GM23338 (cell line): ENCODE results near the gene KDM4B. TPM values are rescaled to one million over a fixed set of nuclear protein-coding genes. Genes with fewer than 3 reads are reported as not detected.

ENCODE experiments used
- ATAC-seq: fragments of 200-7000 bp; cut with Tn5 transposase; 3 replicates; pipeline ENCODE4 v1.9.1; 2020
- DNase-seq: peaks from one replicate; pipeline ENCODE4 v3.0.0-alpha.2; 2015; ENCODE audit warnings: low spot score
- H2AFZ ChIP-seq: fragments of 200-600 bp; sonication (generic); 2 replicates; pipeline ENCODE4 v1.8.0; 2016; ENCODE audit warnings: antibody characterized with exemption, mild to moderate bottlenecking, moderate library complexity
- H3F3A ChIP-seq: fragments of 200-600 bp; sonication (generic); replicated peaks from 2 replicates; pipeline ENCODE4 v1.8.0; 2017; ENCODE audit warnings: antibody characterized with exemption, mixed run types, low read depth
- H3K27ac ChIP-seq: fragments of 200-600 bp; sonication (generic); 2 replicates; pipeline ENCODE4 v1.6.1; 2016; ENCODE audit warnings: low read depth
- H3K27me3 ChIP-seq: fragments of 200-600 bp; sonication (generic); 2 replicates; pipeline ENCODE4 v1.8.0; 2016; ENCODE audit warnings: mild to moderate bottlenecking, mixed run types, moderate library complexity; ENCODE audit not compliant: insufficient read depth
- H3K36me3 ChIP-seq: fragments of 200-600 bp; sonication (generic); 2 replicates; pipeline ENCODE4 v1.8.0; 2016; ENCODE audit warnings: mild to moderate bottlenecking; ENCODE audit not compliant: insufficient read depth
- H3K4me1 ChIP-seq: fragments of 200-600 bp; sonication (generic); 2 replicates; pipeline ENCODE4 v1.8.0; 2016; ENCODE audit warnings: mild to moderate bottlenecking, moderate library complexity; ENCODE audit not compliant: insufficient read depth
- H3K4me2 ChIP-seq: fragments of 200-600 bp; sonication (generic); 2 replicates; pipeline ENCODE4 v1.7.1; 2017; ENCODE audit warnings: mixed run types
- H3K4me3 ChIP-seq: fragments of 200-600 bp; sonication (generic); 2 replicates; pipeline ENCODE4 v1.6.1; 2016; ENCODE audit warnings: mixed run types
- H3K79me2 ChIP-seq: fragments of 200-600 bp; sonication (generic); replicated peaks from 2 replicates; pipeline ENCODE4 v1.8.0; 2017; ENCODE audit warnings: mild to moderate bottlenecking; ENCODE audit not compliant: insufficient read depth
- H3K9me2 ChIP-seq: fragments of 200-600 bp; sonication (generic); 2 replicates; pipeline ENCODE4 v1.8.0; 2017; ENCODE audit not compliant: insufficient read depth
- H4K20me1 ChIP-seq: fragments of 200-600 bp; sonication (generic); replicated peaks from 2 replicates; pipeline ENCODE4 v1.8.0; 2017; ENCODE audit warnings: mild to moderate bottlenecking; ENCODE audit not compliant: insufficient read depth
- H3K27ac Mint-ChIP-seq: 2 replicates; pipeline ENCODE4 v1.8.0; 2020; ENCODE audit warnings: inconsistent platforms, mild to moderate bottlenecking, moderate library complexity, mixed read lengths
- H3K27me3 Mint-ChIP-seq: 3 replicates; pipeline ENCODE4 v1.8.0; 2022; ENCODE audit warnings: low read depth, mild to moderate bottlenecking, moderate library complexity, mixed read lengths, inconsistent platforms; ENCODE audit not compliant: insufficient read depth, poor library complexity
- H3K36me3 Mint-ChIP-seq: 3 replicates; pipeline ENCODE4 v1.8.0; 2021; ENCODE audit warnings: low read depth, mild to moderate bottlenecking, inconsistent platforms, moderate library complexity, mixed read lengths
- H3K4me1 Mint-ChIP-seq: 3 replicates; pipeline ENCODE4 v1.8.0; 2020; ENCODE audit warnings: mild to moderate bottlenecking, inconsistent platforms, mixed read lengths
- H3K4me3 Mint-ChIP-seq: 3 replicates; pipeline ENCODE4 v1.8.0; 2021; ENCODE audit warnings: moderate library complexity, mild to moderate bottlenecking, inconsistent platforms, mixed read lengths
- H3K9me3 Mint-ChIP-seq: 3 replicates; pipeline ENCODE4 v1.8.0; 2020; ENCODE audit warnings: moderate library complexity, mild to moderate bottlenecking, inconsistent platforms, mixed read lengths
- EZH2 ChIP-seq: fragments of 200-600 bp; sonication (generic); IDR thresholded peaks from one replicate; pipeline ENCODE4 v1.8.0; 2017; ENCODE audit warnings: antibody characterized with exemption, mild to moderate bottlenecking, low read depth; ENCODE audit not compliant: unreplicated experiment
- JUNB ChIP-seq: IDR thresholded peaks from one replicate; pipeline ENCODE4 v1.6.1; 2016; ENCODE audit warnings: antibody characterized with exemption; ENCODE audit not compliant: unreplicated experiment
- NANOG ChIP-seq: IDR thresholded peaks from 2 replicates; pipeline ENCODE4 v1.6.1; 2016; ENCODE audit warnings: antibody characterized with exemption, borderline replicate concordance
- POLR2AphosphoS5 ChIP-seq: IDR thresholded peaks from 2 replicates; pipeline ENCODE4 v1.6.1; 2016; ENCODE audit warnings: antibody characterized with exemption, low read depth
- STAT1 ChIP-seq: IDR thresholded peaks from one replicate; pipeline ENCODE4 v1.6.1; 2016; ENCODE audit warnings: antibody characterized with exemption; ENCODE audit not compliant: unreplicated experiment
- ZNF331 ChIP-seq: fragments of 250-450 bp; sonication (Bioruptor Pico); IDR thresholded peaks from 2 replicates; pipeline ENCODE4 v1.5.0; 2020; ENCODE audit warnings: low read depth, mild to moderate bottlenecking, moderate library complexity
- polyA plus RNA-seq: library from polyadenylated mRNA; unstranded; fragments of >200 nt; fragmentation: Nextera tagmentation; extraction: Ambion mirVana; gene quantifications from 2 replicates; pipeline ENCODE4 v1.2.1, GENCODE V29; 2016
- total RNA-seq: library from RNA; depleted of rRNA; stranded (reverse); fragments of >200 nt; shearing (Covaris generic); gene quantifications from 2 replicates; pipeline ENCODE4 v1.2.3, GENCODE V29; 2014
- TF ChIP-seq, protein P1 (sequence below): IDR thresholded peaks from 2 replicates; pipeline ENCODE4 v1.6.1; 2016; ENCODE audit warnings: antibody characterized with exemption
- TF ChIP-seq, protein P2 (sequence below): fragments of 250-450 bp; sonication (Bioruptor Pico); IDR thresholded peaks from 2 replicates; pipeline ENCODE4 v1.5.0; 2020; ENCODE audit warnings: mild to moderate bottlenecking, moderate library complexity
- TF ChIP-seq, protein P3 (sequence below): IDR thresholded peaks from one replicate; pipeline ENCODE4 v1.6.1; 2018; ENCODE audit warnings: antibody characterized with exemption; ENCODE audit not compliant: unreplicated experiment

Gene KDM4B
- total and polyA plus RNA-seq, 2 experiments from 2014 or later: 9.1 to 27.6 TPM

DNA sequence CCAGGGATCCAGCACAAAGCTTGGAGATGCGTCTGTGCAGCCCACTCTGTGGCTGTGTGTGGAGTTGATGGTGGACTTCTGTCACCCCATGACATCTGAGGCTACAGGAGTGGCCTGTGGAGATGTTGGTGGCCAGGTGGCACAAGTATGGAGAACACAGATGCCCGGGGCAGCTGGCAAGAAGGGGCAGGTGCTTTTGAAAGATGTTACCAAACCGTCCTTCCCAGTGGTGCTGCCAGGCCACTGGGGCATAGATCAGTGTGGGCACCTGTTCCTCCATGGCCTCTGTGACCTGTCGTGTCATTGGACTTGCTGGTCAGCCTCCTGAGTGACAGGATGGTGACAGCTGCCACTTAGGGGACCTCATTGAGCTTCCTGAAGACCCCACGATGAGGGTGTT is 36.2 kb downstream of the KDM4B start (continued):
- TF ChIP-seq, protein P1, sequence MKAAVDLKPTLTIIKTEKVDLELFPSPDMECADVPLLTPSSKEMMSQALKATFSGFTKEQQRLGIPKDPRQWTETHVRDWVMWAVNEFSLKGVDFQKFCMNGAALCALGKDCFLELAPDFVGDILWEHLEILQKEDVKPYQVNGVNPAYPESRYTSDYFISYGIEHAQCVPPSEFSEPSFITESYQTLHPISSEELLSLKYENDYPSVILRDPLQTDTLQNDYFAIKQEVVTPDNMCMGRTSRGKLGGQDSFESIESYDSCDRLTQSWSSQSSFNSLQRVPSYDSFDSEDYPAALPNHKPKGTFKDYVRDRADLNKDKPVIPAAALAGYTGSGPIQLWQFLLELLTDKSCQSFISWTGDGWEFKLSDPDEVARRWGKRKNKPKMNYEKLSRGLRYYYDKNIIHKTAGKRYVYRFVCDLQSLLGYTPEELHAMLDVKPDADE: no peak
- TF ChIP-seq NANOG: no peak
- TF ChIP-seq STAT1: no peak
- no peak for TF ChIP-seq ZNF331 (CRISPR knock-in tag)
- no peak for TF ChIP-seq POLR2AphosphoS5
- TF ChIP-seq EZH2: no peak
- TF ChIP-seq JUNB: no peak
- TF ChIP-seq, protein P2, sequence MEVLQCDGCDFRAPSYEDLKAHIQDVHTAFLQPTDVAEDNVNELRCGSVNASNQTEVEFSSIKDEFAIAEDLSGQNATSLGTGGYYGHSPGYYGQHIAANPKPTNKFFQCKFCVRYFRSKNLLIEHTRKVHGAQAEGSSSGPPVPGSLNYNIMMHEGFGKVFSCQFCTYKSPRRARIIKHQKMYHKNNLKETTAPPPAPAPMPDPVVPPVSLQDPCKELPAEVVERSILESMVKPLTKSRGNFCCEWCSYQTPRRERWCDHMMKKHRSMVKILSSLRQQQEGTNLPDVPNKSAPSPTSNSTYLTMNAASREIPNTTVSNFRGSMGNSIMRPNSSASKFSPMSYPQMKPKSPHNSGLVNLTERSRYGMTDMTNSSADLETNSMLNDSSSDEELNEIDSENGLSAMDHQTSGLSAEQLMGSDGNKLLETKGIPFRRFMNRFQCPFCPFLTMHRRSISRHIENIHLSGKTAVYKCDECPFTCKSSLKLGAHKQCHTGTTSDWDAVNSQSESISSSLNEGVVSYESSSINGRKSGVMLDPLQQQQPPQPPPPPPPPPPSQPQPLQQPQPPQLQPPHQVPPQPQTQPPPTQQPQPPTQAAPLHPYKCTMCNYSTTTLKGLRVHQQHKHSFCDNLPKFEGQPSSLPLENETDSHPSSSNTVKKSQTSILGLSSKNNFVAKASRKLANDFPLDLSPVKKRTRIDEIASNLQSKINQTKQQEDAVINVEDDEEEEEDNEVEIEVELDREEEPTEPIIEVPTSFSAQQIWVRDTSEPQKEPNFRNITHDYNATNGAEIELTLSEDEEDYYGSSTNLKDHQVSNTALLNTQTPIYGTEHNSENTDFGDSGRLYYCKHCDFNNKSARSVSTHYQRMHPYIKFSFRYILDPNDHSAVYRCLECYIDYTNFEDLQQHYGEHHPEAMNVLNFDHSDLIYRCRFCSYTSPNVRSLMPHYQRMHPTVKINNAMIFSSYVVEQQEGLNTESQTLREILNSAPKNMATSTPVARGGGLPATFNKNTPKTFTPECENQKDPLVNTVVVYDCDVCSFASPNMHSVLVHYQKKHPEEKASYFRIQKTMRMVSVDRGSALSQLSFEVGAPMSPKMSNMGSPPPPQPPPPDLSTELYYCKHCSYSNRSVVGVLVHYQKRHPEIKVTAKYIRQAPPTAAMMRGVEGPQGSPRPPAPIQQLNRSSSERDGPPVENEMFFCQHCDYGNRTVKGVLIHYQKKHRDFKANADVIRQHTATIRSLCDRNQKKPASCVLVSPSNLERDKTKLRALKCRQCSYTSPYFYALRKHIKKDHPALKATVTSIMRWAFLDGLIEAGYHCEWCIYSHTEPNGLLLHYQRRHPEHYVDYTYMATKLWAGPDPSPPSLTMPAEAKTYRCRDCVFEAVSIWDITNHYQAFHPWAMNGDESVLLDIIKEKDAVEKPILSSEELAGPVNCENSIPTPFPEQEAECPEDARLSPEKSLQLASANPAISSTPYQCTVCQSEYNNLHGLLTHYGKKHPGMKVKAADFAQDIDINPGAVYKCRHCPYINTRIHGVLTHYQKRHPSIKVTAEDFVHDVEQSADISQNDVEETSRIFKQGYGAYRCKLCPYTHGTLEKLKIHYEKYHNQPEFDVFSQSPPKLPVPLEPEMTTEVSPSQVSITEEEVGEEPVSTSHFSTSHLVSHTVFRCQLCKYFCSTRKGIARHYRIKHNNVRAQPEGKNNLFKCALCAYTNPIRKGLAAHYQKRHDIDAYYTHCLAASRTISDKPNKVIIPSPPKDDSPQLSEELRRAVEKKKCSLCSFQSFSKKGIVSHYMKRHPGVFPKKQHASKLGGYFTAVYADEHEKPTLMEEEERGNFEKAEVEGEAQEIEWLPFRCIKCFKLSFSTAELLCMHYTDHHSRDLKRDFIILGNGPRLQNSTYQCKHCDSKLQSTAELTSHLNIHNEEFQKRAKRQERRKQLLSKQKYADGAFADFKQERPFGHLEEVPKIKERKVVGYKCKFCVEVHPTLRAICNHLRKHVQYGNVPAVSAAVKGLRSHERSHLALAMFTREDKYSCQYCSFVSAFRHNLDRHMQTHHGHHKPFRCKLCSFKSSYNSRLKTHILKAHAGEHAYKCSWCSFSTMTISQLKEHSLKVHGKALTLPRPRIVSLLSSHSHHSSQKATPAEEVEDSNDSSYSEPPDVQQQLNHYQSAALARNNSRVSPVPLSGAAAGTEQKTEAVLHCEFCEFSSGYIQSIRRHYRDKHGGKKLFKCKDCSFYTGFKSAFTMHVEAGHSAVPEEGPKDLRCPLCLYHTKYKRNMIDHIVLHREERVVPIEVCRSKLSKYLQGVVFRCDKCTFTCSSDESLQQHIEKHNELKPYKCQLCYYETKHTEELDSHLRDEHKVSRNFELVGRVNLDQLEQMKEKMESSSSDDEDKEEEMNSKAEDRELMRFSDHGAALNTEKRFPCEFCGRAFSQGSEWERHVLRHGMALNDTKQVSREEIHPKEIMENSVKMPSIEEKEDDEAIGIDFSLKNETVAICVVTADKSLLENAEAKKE: no peak

DNA sequence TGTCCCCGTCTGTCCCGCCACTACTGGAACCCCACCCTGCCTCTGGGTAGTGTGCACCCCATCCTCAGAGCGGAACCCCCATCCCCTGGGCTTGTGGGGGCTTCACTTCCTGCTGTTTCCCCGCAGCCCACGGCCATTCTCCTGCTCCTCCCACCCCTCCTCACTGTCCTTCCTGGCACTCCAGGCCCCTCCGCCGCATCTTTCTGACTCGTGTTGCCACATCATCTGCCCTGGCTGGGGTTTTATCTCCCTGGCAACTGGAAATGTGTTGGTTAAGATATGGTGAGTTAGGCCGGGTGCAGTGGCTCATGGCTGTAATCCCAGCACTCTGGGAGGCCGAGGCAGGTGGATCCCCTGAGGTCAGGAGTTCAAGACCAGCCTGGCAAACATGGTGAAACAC is 37.3 kb downstream of the KDM4B start:
- Histone ChIP-seq H3K79me2 (peaks cover 65% of the 10 kb centered on the region), H3K27ac (no peak overlapping the region), H2AFZ (no peak overlapping the region), H3K27me3 (no peaks in the 10 kb centered on the region), H4K20me1 (peaks cover 13% of the 10 kb centered on the region; the same call in 1 of the 2 replicates), H3K36me3 (no peaks in the 10 kb centered on the region), H3K4me3 (no peak overlapping the region), H3K4me1 (no peaks in the 10 kb centered on the region), H3K4me2 (no peak overlapping the region), H3K9me2 (no peaks in the 10 kb centered on the region), H3F3A (0 out of 2 replicates have a peak, but pooled peaks cover 2% of the 10 kb centered on the region)
- Mint-ChIP-seq H3K27me3 (peaks cover 6% of the 10 kb centered on the region), H3K36me3 (peaks cover 11% of the 10 kb centered on the region), H3K4me3 (no peak overlapping the region), H3K4me1 (no peaks in the 10 kb centered on the region; the same call in 1 of the 3 replicates), H3K9me3 (peaks cover 6% of the 10 kb centered on the region; the same call in 2 of the 3 replicates), H3K27ac (no peak overlapping the region)
- ATAC-seq (no peak), DNase-seq (no peak)
- TF ChIP-seq, protein P3, sequence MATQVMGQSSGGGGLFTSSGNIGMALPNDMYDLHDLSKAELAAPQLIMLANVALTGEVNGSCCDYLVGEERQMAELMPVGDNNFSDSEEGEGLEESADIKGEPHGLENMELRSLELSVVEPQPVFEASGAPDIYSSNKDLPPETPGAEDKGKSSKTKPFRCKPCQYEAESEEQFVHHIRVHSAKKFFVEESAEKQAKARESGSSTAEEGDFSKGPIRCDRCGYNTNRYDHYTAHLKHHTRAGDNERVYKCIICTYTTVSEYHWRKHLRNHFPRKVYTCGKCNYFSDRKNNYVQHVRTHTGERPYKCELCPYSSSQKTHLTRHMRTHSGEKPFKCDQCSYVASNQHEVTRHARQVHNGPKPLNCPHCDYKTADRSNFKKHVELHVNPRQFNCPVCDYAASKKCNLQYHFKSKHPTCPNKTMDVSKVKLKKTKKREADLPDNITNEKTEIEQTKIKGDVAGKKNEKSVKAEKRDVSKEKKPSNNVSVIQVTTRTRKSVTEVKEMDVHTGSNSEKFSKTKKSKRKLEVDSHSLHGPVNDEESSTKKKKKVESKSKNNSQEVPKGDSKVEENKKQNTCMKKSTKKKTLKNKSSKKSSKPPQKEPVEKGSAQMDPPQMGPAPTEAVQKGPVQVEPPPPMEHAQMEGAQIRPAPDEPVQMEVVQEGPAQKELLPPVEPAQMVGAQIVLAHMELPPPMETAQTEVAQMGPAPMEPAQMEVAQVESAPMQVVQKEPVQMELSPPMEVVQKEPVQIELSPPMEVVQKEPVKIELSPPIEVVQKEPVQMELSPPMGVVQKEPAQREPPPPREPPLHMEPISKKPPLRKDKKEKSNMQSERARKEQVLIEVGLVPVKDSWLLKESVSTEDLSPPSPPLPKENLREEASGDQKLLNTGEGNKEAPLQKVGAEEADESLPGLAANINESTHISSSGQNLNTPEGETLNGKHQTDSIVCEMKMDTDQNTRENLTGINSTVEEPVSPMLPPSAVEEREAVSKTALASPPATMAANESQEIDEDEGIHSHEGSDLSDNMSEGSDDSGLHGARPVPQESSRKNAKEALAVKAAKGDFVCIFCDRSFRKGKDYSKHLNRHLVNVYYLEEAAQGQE: no peak
